HEK293 (cell line): ENCODE data around the gene RASL11A.

Experiments
- ATF2 ChIP-seq: fragments of 450-650 bp; formaldehyde crosslinking; IDR thresholded peaks from 2 replicates; pipeline ENCODE4 v1.5.1; 2016; ENCODE audit warnings: missing biosample characterization, missing genetic modification characterization, low read depth
- CTCF ChIP-seq: fragments of 450-650 bp; formaldehyde crosslinking; IDR thresholded peaks from 2 replicates; pipeline ENCODE4 v1.5.1; 2016; ENCODE audit warnings: missing biosample characterization, missing genetic modification characterization
- GLIS1 ChIP-seq: fragments of 450-650 bp; formaldehyde crosslinking; IDR thresholded peaks from 2 replicates; pipeline ENCODE4 v1.5.1; 2016; ENCODE audit warnings: missing biosample characterization, missing genetic modification characterization
- KLF1 ChIP-seq: fragments of 450-650 bp; formaldehyde crosslinking; IDR thresholded peaks from 2 replicates; pipeline ENCODE4 v1.5.1; 2016; ENCODE audit warnings: missing biosample characterization, missing genetic modification characterization
- PATZ1 ChIP-seq: fragments of 450-650 bp; formaldehyde crosslinking; IDR thresholded peaks from 2 replicates; pipeline ENCODE4 v1.5.1; 2016; ENCODE audit warnings: missing biosample characterization, missing genetic modification characterization
- PRDM6 ChIP-seq: fragments of 450-650 bp; formaldehyde crosslinking; IDR thresholded peaks from 2 replicates; pipeline ENCODE4 v1.5.1; 2017; ENCODE audit warnings: missing biosample characterization, missing genetic modification characterization
- YY1 ChIP-seq: fragments of 450-650 bp; formaldehyde crosslinking; IDR thresholded peaks from 2 replicates; pipeline ENCODE4 v1.5.1; 2018; ENCODE audit warnings: missing biosample characterization, missing genetic modification characterization
- ZBTB26 ChIP-seq: fragments of 450-650 bp; formaldehyde crosslinking; optimal IDR thresholded peaks from 2 replicates; pipeline ENCODE3; 2016; ENCODE audit warnings: missing biosample characterization, mild to moderate bottlenecking, missing genetic modification characterization
- ZNF121 ChIP-seq: fragments of 450-650 bp; formaldehyde crosslinking; IDR thresholded peaks from 2 replicates; pipeline ENCODE4 v1.5.1; 2016; ENCODE audit warnings: missing biosample characterization, missing genetic modification characterization
- ZNF140 ChIP-seq: fragments of 450-650 bp; formaldehyde crosslinking; IDR thresholded peaks from 2 replicates; pipeline ENCODE4 v1.5.1; 2016; ENCODE audit warnings: missing biosample characterization, missing genetic modification characterization
- ZNF174 ChIP-seq: fragments of 450-650 bp; formaldehyde crosslinking; IDR thresholded peaks from 2 replicates; pipeline ENCODE4 v1.5.0; 2017; ENCODE audit warnings: missing biosample characterization, mild to moderate bottlenecking, missing genetic modification characterization
- ZNF529 ChIP-seq: fragments of 450-650 bp; formaldehyde crosslinking; IDR thresholded peaks from 2 replicates; pipeline ENCODE4 v1.5.1; 2017; ENCODE audit warnings: missing genetic modification characterization, missing biosample characterization; ENCODE audit not compliant: insufficient replicate concordance
- ZNF558 ChIP-seq: fragments of 450-650 bp; formaldehyde crosslinking; IDR thresholded peaks from 2 replicates; pipeline ENCODE4 v1.5.1; 2016; ENCODE audit warnings: missing biosample characterization, missing genetic modification characterization
- ZNF776 ChIP-seq: fragments of 450-650 bp; formaldehyde crosslinking; IDR thresholded peaks from 2 replicates; pipeline ENCODE4 v1.5.0; 2017; ENCODE audit warnings: missing biosample characterization, missing genetic modification characterization, borderline replicate concordance

GRCh38 chr13:27308941-27309340 is 38.3 kb downstream of the RASL11A start:
- TF ChIP-seq YY1 (tag by site-specific recombination), result no peak
- TF ChIP-seq PRDM6 (tag by site-specific recombination), result no peak
- TF ChIP-seq CTCF (tag by site-specific recombination), result no peak
- no peak for TF ChIP-seq PATZ1
- TF ChIP-seq ZNF121 (tag by site-specific recombination), result no peak
- no peak for TF ChIP-seq ZNF529 (tag by site-specific recombination)
- no peak for TF ChIP-seq KLF1 (tag by site-specific recombination)
- no peak for TF ChIP-seq ZBTB26 (tag by site-specific recombination)
- no peak for TF ChIP-seq ZNF174 (tag by site-specific recombination)
- no peak for TF ChIP-seq ATF2
- TF ChIP-seq ZNF776, result no peak
- TF ChIP-seq GLIS1 (tag by site-specific recombination), result no peak
- TF ChIP-seq ZNF140, result no peak
- TF ChIP-seq ZNF558 (tag by site-specific recombination), result no peak
